Neural cell (in vitro differentiated cells): ENCODE results near the gene CCDC88C. TPM values are rescaled to one million over a fixed set of nuclear protein-coding genes. Genes with fewer than 3 reads are reported as not detected.

Source experiments
- H2AFZ ChIP-seq: fragments of 200-600, 300-800 bp; sonication (generic), shearing (Covaris generic); 2 replicates; pipeline ENCODE4 v1.6.0; 2014; ENCODE audit warnings: low read depth, mild to moderate bottlenecking, antibody characterized with exemption, low read length, moderate library complexity
- H3F3A ChIP-seq: fragments of 200-600 bp; shearing (Covaris generic); 2 replicates; pipeline ENCODE4 v1.6.1; 2016; ENCODE audit warnings: mild to moderate bottlenecking, moderate library complexity, mixed read lengths, antibody characterized with exemption, low read length; ENCODE audit not compliant: insufficient read depth, poor library complexity, severe bottlenecking
- H3K27ac ChIP-seq: fragments of 200-600, 300-800 bp; sonication (generic), shearing (Covaris generic); 2 replicates; pipeline ENCODE4 v1.5.1; 2014; ENCODE audit warnings: mild to moderate bottlenecking, low read length, moderate library complexity
- H3K27me3 ChIP-seq: fragments of 300-800, 200-600 bp; sonication (generic), shearing (Covaris generic); 2 replicates; pipeline ENCODE4 v1.6.0; 2014; ENCODE audit warnings: mild to moderate bottlenecking, low read depth, low read length, moderate library complexity; ENCODE audit not compliant: insufficient read depth
- H3K36me3 ChIP-seq: fragments of 300-800, 200-600 bp; sonication (generic), shearing (Covaris generic); 2 replicates; pipeline ENCODE4 v1.5.1; 2014; ENCODE audit warnings: mild to moderate bottlenecking, antibody characterized with exemption, low read length, moderate library complexity; ENCODE audit not compliant: insufficient read depth
- H3K4me2 ChIP-seq: fragments of 300-800, 200-600 bp; sonication (generic), shearing (Covaris generic); 2 replicates; pipeline ENCODE4 v1.6.0; 2014; ENCODE audit warnings: mild to moderate bottlenecking, low read length
- H3K4me3 ChIP-seq: fragments of 300-800, 200-600 bp; sonication (generic), shearing (Covaris generic); 2 replicates; pipeline ENCODE4 v1.5.1; 2014; ENCODE audit warnings: mild to moderate bottlenecking, low read length, moderate library complexity
- H3K79me2 ChIP-seq: fragments of 200-600 bp; shearing (Covaris generic); replicated peaks from 2 replicates; pipeline ENCODE4 v1.6.0; 2014; ENCODE audit warnings: mild to moderate bottlenecking, low read length, moderate library complexity; ENCODE audit not compliant: insufficient read depth
- H3K9ac ChIP-seq: fragments of 300-800, 200-600 bp; sonication (generic), shearing (Covaris generic); 2 replicates; pipeline ENCODE4 v1.6.1; 2016; ENCODE audit warnings: mild to moderate bottlenecking, low read length, mixed read lengths
- H3K9me2 ChIP-seq: fragments of 200-600 bp; shearing (Covaris generic); 2 replicates; pipeline ENCODE4 v1.6.1; 2016; ENCODE audit warnings: mild to moderate bottlenecking, low read length, mixed read lengths; ENCODE audit not compliant: insufficient read depth
- H3K9me3 ChIP-seq: fragments of 200-600, 300-800 bp; sonication (generic), shearing (Covaris generic); 2 replicates; pipeline ENCODE4 v1.6.1; 2016; ENCODE audit warnings: mild to moderate bottlenecking, mixed run types, low read length, moderate library complexity, mixed read lengths
- H4K20me1 ChIP-seq: fragments of 200-600 bp; shearing (Covaris generic); 2 replicates; pipeline ENCODE4 v1.6.1; 2016; ENCODE audit warnings: mild to moderate bottlenecking, mixed run types; ENCODE audit not compliant: insufficient read depth
- CTCF ChIP-seq: fragments of 450-650 bp; IDR thresholded peaks from 2 replicates; pipeline ENCODE4 v1.5.1; 2014; ENCODE audit warnings: antibody characterized with exemption, mild to moderate bottlenecking, moderate library complexity; ENCODE audit not compliant: poor library complexity, severe bottlenecking
- EP300 ChIP-seq: fragments of 450-650 bp; conservative IDR thresholded peaks from 2 replicates; pipeline ENCODE4 v1.6.1; 2014; ENCODE audit warnings: antibody characterized with exemption, mild to moderate bottlenecking, moderate library complexity; ENCODE audit not compliant: poor library complexity, severe bottlenecking
- EZH2 ChIP-seq: fragments of 200-600, 300-800 bp; shearing (Covaris generic), sonication (generic); IDR thresholded peaks from 2 replicates; pipeline ENCODE4 v1.6.1; 2014; ENCODE audit warnings: antibody characterized with exemption, low read length, borderline replicate concordance, mild to moderate bottlenecking; ENCODE audit not compliant: insufficient read depth, poor library complexity, severe bottlenecking
- MXI1 ChIP-seq: fragments of 450-650 bp; conservative IDR thresholded peaks from 2 replicates; pipeline ENCODE4 v1.6.1; 2014; ENCODE audit warnings: antibody characterized with exemption, mild to moderate bottlenecking; ENCODE audit not compliant: poor library complexity, severe bottlenecking
- POLR2AphosphoS5 ChIP-seq: IDR thresholded peaks from 2 replicates; pipeline ENCODE4 v1.6.1; 2012
- RAD21 ChIP-seq: fragments of 450-650 bp; conservative IDR thresholded peaks from 2 replicates; pipeline ENCODE4 v1.6.1; 2014; ENCODE audit warnings: antibody characterized with exemption, mild to moderate bottlenecking, moderate library complexity
- REST ChIP-seq: IDR thresholded peaks from 2 replicates; pipeline ENCODE4 v1.6.1; 2012; ENCODE audit warnings: borderline replicate concordance
- SMC3 ChIP-seq: fragments of 450-650 bp; conservative IDR thresholded peaks from 2 replicates; pipeline ENCODE4 v1.6.1; 2014; ENCODE audit warnings: antibody characterized with exemption, mild to moderate bottlenecking, moderate library complexity; ENCODE audit not compliant: poor library complexity
- TAF1 ChIP-seq: IDR thresholded peaks from 2 replicates; pipeline ENCODE4 v1.6.1; 2012; ENCODE audit warnings: low read depth
- polyA plus RNA-seq: library from polyadenylated mRNA; depleted of rRNA; stranded (reverse); fragments of >200 nt; gene quantifications from 2 replicates; pipeline ENCODE4 v1.2.3, GENCODE V29; 2014

CCDC88C gene
- polyA plus RNA-seq, 1 donor from 2014 or later, result 20.1 TPM

- no peak overlapping the region for H3K4me3 ChIP-seq
- H3K9ac ChIP-seq, result no peak overlapping the region
- H3K27me3 ChIP-seq, result no peaks in the 10 kb centered on the region
- TF ChIP-seq MXI1, result no peak
- TF ChIP-seq TAF1, result no peak
- peak; percentile 87 for TF ChIP-seq POLR2AphosphoS5
- TF ChIP-seq EP300, result peak; percentile 33
- TF ChIP-seq REST, result no peak
- TF ChIP-seq EZH2, result no peak
- no peak for TF ChIP-seq SMC3
- TF ChIP-seq CTCF, result no peak
- no peak for TF ChIP-seq RAD21
- H3F3A ChIP-seq, result no peaks in the 10 kb centered on the region
- H3K4me2 ChIP-seq, result no peak overlapping the region
- H3K36me3 ChIP-seq, result no peaks in the 10 kb centered on the region
- no peaks in the 10 kb centered on the region for H3K9me2 ChIP-seq
- no peak overlapping the region for H2AFZ ChIP-seq
- no peaks in the 10 kb centered on the region for H4K20me1 ChIP-seq
- peaks cover 30% of the 10 kb centered on the region for H3K79me2 ChIP-seq
- H3K9me3 ChIP-seq, result no peaks in the 10 kb centered on the region
- peak overlapping the region; percentile 14 for H3K27ac ChIP-seq
Measured at GRCh38 chr14:91361233-91361811, 56.3 kb downstream of the CCDC88C start.

GRCh38 chr14:91360490-91361232 lies 57.0 kb downstream of the CCDC88C start:
- H3K4me3 ChIP-seq, result no peak overlapping the region
- no peaks in the 10 kb centered on the region for H3K9me2 ChIP-seq
- H3K36me3 ChIP-seq, result no peaks in the 10 kb centered on the region
- no peak overlapping the region for H3K4me2 ChIP-seq
- H3F3A ChIP-seq, result no peaks in the 10 kb centered on the region
- no peak overlapping the region for H3K9ac ChIP-seq
- no peaks in the 10 kb centered on the region for H4K20me1 ChIP-seq
- H3K79me2 ChIP-seq, result peaks cover 26% of the 10 kb centered on the region
- no peak overlapping the region for H3K27ac ChIP-seq
- H3K9me3 ChIP-seq, result no peaks in the 10 kb centered on the region
- TF ChIP-seq CTCF, result no peak
- TF ChIP-seq RAD21, result no peak
- TF ChIP-seq POLR2AphosphoS5, result no peak
- TF ChIP-seq EZH2, result no peak
- TF ChIP-seq SMC3, result no peak
- no peak for TF ChIP-seq EP300
- no peak for TF ChIP-seq REST
- TF ChIP-seq MXI1, result no peak
- TF ChIP-seq TAF1, result no peak
- no peak overlapping the region for H2AFZ ChIP-seq
- H3K27me3 ChIP-seq, result no peaks in the 10 kb centered on the region
